GM19455 (cell line): Measurements from ENCODE around the gene CAMKV.
"Not testable (repeated sequence)": the region's sequence is repeated elsewhere in the genome, so short reads cannot be mapped to it uniquely, and the experiment has no call there.

Experiments used
- ATAC-seq: cut with Tn5 transposase; IDR thresholded peaks from one replicate; pipeline ENCODE4 v1.9.1; 2021; ENCODE audit not compliant: unreplicated experiment

The CAMKV gene

GRCh38 chr3:49856181-49857005 lies 13.3 kb downstream of the CAMKV start, which contains the start of gene TRAIP:
Gene TRAIP (minus strand): TSS chr3:49856564. CDS start chr3:49856453, 111 bp downstream.
- ATAC-seq: peak; percentile 94

- no peak for ATAC-seq
Observed at GRCh38 chr3:49855662-49856061, 14.0 kb downstream of the CAMKV start.

DNA sequence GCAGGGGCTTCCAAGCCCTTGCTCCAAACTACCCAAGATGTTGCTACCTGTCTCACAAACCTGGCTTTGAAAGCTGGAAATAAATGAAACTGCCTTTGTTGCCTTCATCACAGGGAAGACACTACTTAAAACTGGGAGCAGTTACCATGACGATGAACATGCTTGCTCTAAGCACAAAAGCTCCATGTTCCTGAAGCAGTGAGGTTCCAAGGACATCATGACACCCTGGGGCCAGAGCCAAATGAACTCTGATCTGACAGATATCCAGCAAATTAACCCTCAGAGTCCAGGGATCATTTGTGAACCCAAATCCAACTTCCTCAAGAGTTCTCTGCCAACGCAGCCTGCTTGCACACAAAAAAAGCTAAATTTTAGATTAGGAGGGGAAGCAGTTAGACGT lies 24.0 kb downstream of the CAMKV start:
- ATAC-seq: no peak

DNA sequence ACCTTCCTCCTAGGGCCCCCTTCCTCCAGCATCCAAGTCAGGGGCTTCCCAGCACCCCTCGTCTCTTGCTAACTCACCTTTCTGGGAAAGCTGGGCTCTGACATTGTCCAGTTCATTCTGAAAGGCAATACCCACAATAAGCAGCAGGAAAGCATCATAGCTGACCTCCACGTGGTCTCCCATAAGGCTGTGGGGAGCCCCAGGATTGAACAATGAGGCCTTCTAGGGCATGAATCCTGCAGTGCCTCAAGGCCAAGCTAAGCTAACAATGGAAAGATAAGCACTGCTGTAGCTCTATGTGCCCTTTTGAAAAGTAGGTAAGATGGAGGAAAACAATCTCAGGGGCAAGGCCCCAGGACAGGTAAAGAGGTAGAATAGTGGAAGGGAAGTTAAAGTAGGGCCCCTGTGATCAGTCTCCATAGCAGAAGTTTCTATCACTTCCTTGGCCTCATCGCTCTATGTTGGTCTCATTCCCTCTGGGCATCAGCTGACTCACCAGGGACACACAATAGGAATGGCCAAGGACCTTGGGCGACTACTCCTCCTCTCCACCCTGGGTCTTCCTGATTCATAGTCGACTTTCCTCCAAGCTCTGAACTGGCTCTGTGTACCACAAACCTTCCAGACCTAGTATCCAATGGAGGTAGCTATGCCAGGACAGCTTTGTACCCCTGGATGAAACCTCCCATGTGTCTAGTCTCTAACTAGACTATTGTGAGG lies 25.1 kb downstream of the CAMKV start:
- ATAC-seq: no peak

DNA sequence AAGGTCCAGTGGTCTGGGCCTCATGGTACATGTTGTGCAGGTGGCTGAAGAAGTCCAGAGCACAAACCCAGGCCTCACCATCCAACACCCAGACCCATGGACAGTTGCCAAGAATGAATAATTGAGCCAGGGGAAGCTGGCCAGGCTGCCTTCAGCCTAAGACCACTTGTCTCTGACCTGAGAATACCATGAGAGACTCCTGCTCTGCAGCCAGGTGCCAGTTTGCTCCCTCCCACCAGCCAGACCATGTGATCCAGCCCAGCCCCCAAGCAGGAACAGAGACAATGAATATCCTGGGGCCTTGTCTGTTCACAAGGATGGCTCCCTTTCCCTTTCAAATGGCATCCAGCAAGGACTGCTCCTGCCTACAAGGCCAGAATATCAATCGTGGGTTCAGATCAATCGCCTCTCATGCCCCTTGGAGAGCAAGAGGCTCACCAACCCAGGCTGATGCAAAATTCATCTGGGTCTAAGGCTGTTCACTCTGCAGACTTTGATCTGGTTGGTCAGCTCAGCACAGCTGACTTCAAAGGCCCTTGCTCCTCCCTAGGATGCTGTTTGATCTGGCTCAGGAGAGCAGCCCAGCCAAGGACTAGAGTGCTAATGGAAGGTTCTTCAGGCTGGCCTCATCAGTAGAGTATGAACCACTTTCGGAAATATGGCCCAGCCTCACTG lies 26.7 kb downstream of the CAMKV start:
- ATAC-seq: no peak

DNA sequence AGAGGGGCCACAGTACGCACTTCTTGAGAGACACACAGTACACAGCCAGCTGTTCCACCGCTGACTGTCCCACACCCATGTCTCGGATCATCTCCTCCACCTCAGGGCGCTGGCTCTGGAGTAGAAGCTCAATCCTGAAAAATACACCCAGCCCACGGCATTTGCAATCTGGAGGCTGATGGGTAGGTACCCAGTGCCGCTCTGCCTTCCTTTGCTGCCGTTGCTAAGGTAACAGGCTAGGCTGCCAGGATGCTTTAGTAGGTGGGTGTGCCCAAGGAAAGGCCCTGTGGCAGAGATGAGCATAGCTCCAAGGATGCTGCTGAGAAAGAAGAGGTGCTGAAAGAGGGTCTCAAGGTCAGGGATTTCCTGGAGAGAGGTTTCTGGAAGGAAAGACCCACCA lies 27.9 kb downstream of the CAMKV start:
- ATAC-seq: no peak

- no peak for ATAC-seq
Observed at GRCh38 chr3:49841126-49841696, 28.5 kb downstream of the CAMKV start.

DNA sequence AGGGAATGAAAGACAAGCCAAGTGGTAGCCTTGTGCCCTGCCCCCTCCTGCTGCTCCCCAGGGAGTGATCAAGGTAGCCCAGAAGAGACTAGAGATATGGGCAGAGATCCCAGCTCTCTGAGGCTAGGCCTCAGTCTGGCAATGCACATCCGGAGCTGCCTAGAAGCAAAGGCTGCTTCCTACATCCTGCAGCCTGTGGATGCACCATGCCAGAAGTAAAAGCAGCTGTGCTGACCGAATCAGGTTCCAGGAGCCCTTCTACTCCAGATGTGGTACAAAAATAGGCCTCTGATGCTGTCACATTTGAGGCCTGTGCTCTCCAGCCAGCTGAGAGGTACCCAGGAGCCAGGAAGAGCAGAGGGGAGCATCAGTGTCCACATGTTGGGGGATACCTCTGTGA lies 29.3 kb downstream of the CAMKV start:
- ATAC-seq: no peak

DNA sequence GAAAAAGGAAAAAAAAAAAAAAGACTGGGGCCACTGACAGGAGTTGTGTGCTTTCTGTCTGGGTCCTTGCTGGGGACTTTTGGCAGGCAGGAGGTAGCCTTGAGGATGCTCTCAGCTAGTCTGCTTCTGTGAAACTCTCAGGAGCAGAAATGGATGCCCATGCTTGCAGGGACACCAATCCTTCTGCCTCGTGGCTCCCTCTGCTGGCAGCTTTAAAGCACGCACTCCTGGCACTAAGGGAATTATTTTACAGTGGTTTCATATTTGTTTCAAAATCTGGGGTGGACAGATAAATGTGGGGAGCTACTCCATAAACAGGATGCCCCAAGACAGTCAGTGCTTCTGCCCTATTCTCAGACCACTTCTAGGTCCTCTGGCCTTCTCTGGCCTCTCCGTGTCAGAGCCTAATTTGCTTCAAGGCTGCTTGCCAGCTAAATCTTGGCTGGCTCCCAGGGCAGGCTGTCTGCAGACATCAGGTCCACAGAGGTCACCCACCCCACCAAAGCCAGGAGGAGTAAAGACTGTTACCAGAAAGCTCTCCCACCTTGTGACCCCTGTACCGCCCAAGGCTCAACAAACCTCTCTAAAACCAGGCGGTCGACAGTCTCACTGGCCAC lies 30.4 kb downstream of the CAMKV start:
- no peak for ATAC-seq

- no peak for ATAC-seq
Observed at GRCh38 chr3:49831341-49831740, 38.4 kb downstream of the CAMKV start.

- ATAC-seq: no peak
Observed at GRCh38 chr3:49826016-49826415, 43.7 kb downstream of the CAMKV start.

- not testable (repeated sequence) for ATAC-seq
Observed at GRCh38 chr3:49823131-49823530, 46.6 kb downstream of the CAMKV start.

- ATAC-seq: no peak
Observed at GRCh38 chr3:49813497-49814174, 56.1 kb downstream of the CAMKV start, which contains the start of gene UBA7. Gene UBA7 (minus strand): TSS chr3:49813953. CDS start chr3:49813787, 166 bp downstream.

DNA sequence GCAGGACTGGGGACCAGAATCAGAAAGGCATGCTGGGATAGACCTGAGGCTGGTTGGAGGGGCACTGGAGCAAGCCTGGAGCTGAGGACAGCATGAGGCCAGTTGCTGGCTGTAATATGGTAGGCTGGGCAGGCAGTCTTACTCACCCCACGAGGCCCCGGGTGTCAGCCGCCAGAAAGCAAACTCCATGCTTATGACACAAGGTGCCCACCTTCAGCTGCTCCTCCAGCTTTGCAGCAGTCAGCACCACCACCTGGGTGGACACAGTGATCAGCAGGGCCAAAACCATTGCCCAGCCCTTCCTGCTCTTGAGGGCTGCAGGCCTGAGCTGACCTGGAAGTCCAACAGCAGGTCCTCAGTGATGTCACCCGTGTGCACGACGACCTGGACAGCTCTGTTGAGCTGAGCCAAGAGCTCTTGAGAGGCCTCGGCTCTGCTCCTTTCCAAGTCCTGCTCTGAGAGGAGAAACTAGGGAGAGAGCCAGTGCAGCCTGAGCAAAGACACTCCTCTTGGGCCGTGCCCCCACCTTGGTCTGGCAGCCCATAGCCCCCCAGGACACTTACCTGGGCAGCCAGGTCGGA lies 56.7 kb downstream of the CAMKV start:
- ATAC-seq: no peak
